Karpas-422 (cell line): Measurements from ENCODE around the gene TTC9C. TPM values are rescaled to one million over a fixed set of nuclear protein-coding genes. Genes with fewer than 3 reads are reported as not detected.
A peak's percentile ranks its signal among the peaks of the same experiment; 100 is the strongest.

Experiments used
- DNase-seq: peaks from one replicate; pipeline ENCODE4 v3.0.0-alpha.2; 2015
- H2AFZ ChIP-seq: fragments of 200-600 bp; sonication (generic); 2 replicates; pipeline ENCODE4 v1.6.1; 2014; ENCODE audit warnings: antibody characterized with exemption, low read length, mixed read lengths
- H3K27ac ChIP-seq: fragments of 200-600 bp; sonication (generic); 2 replicates; pipeline ENCODE4 v1.5.1; 2014; ENCODE audit warnings: mild to moderate bottlenecking, low read length, moderate library complexity
- H3K27me3 ChIP-seq: fragments of 200-600 bp; sonication (generic); 2 replicates; pipeline ENCODE4 v1.6.1; 2014; ENCODE audit warnings: low read length, mixed read lengths
- H3K36me3 ChIP-seq: fragments of 200-600 bp; sonication (generic); 2 replicates; pipeline ENCODE4 v1.6.1; 2014; ENCODE audit warnings: low read length, mixed read lengths; ENCODE audit not compliant: insufficient read depth
- H3K4me1 ChIP-seq: fragments of 200-600 bp; sonication (generic); 2 replicates; pipeline ENCODE4 v1.6.1; 2014; ENCODE audit warnings: mild to moderate bottlenecking, low read length, mixed read lengths
- H3K4me2 ChIP-seq: fragments of 200-600 bp; sonication (generic); 2 replicates; pipeline ENCODE4 v1.6.1; 2014; ENCODE audit warnings: low read length, low read depth, mild to moderate bottlenecking; ENCODE audit not compliant: poor library complexity, severe bottlenecking
- H3K4me3 ChIP-seq: fragments of 200-600 bp; sonication (generic); 2 replicates; pipeline ENCODE4 v1.5.1; 2014; ENCODE audit warnings: mild to moderate bottlenecking, antibody characterized with exemption, low read length, mixed read lengths
- H3K79me2 ChIP-seq: fragments of 200-600 bp; sonication (generic); 2 replicates; pipeline ENCODE4 v1.6.1; 2014; ENCODE audit warnings: mild to moderate bottlenecking, low read length, mixed read lengths
- H3K9ac ChIP-seq: fragments of 200-600 bp; sonication (generic); 2 replicates; pipeline ENCODE4 v1.6.0; 2014; ENCODE audit warnings: low read length
- H3K9me2 ChIP-seq: fragments of 200-600 bp; sonication (generic), shearing (Covaris generic); replicated peaks from 2 replicates; pipeline ENCODE4 v1.6.0; 2014; ENCODE audit warnings: mild to moderate bottlenecking, low read length, moderate library complexity; ENCODE audit not compliant: insufficient read depth
- H3K9me3 ChIP-seq: fragments of 300-700, 200-600 bp; sonication (generic); 2 replicates; pipeline ENCODE4 v1.6.1; 2014; ENCODE audit warnings: low read length, mixed read lengths
- H4K20me1 ChIP-seq: fragments of 200-600 bp; sonication (generic); 2 replicates; pipeline ENCODE4 v1.6.1; 2014; ENCODE audit warnings: mild to moderate bottlenecking, antibody characterized with exemption, low read length, low read depth; ENCODE audit not compliant: insufficient read depth
- total RNA-seq: library from RNA; depleted of rRNA; stranded (reverse); fragments of >200 nt; shearing (Covaris generic); gene quantifications from 2 replicates; pipeline ENCODE4 v1.2.3, GENCODE V29; 2014; ENCODE audit warnings: low replicate concordance

The TTC9C gene
- total RNA-seq, 1 experiment from 2014 or later: 49.2 TPM

GRCh38 chr11:62713343-62713742 is 14.9 kb upstream of the TTC9C start:
- H3K36me3 ChIP-seq: peaks cover 58% of the 10 kb centered on the region
- no peak overlapping the region for H3K27ac ChIP-seq
- H3K79me2 ChIP-seq: peaks cover 15% of the 10 kb centered on the region; the same call in 1 of the 2 replicates
- H3K9me2 ChIP-seq: no peaks in the 10 kb centered on the region
- H4K20me1 ChIP-seq: no peaks in the 10 kb centered on the region
- no peak overlapping the region for H3K4me2 ChIP-seq
- no peaks in the 10 kb centered on the region for H3K27me3 ChIP-seq
- no peak overlapping the region for H3K9ac ChIP-seq
- DNase-seq: peak; percentile 44
- no peak overlapping the region for H2AFZ ChIP-seq
- no peaks in the 10 kb centered on the region for H3K9me3 ChIP-seq
- H3K4me3 ChIP-seq: no peak overlapping the region
- H3K4me1 ChIP-seq: peaks cover 14% of the 10 kb centered on the region

- Histone ChIP-seq H3K4me3 (no peak overlapping the region), H2AFZ (no peak overlapping the region), H3K4me2 (no peak overlapping the region), H3K9me3 (no peaks in the 10 kb centered on the region), H4K20me1 (no peaks in the 10 kb centered on the region), H3K27me3 (no peaks in the 10 kb centered on the region), H3K79me2 (peaks cover 24% of the 10 kb centered on the region), H3K9me2 (no peaks in the 10 kb centered on the region), H3K27ac (no peak overlapping the region), H3K36me3 (peaks cover 72% of the 10 kb centered on the region), H3K4me1 (no peaks in the 10 kb centered on the region), H3K9ac (no peak overlapping the region)
- DNase-seq: no peak
Measured at GRCh38 chr11:62715150-62716130, 12.8 kb upstream of the TTC9C start.

- Histone ChIP-seq H3K79me2 (peaks cover 29% of the 10 kb centered on the region), H3K4me2 (no peak overlapping the region), H3K4me1 (no peaks in the 10 kb centered on the region), H3K9me3 (no peaks in the 10 kb centered on the region), H3K27me3 (no peaks in the 10 kb centered on the region), H4K20me1 (no peaks in the 10 kb centered on the region), H2AFZ (no peak overlapping the region), H3K9ac (no peak overlapping the region), H3K4me3 (no peak overlapping the region), H3K27ac (no peak overlapping the region), H3K9me2 (no peaks in the 10 kb centered on the region), H3K36me3 (peaks cover 77% of the 10 kb centered on the region)
- DNase-seq: no peak
Measured at GRCh38 chr11:62716206-62716605, 12.1 kb upstream of the TTC9C start.

- peaks cover 35% of the 10 kb centered on the region for H3K79me2 ChIP-seq
- H3K4me2 ChIP-seq: no peak overlapping the region
- no peak overlapping the region for H3K4me3 ChIP-seq
- no peaks in the 10 kb centered on the region for H3K4me1 ChIP-seq
- H3K9ac ChIP-seq: no peak overlapping the region
- H3K9me3 ChIP-seq: no peaks in the 10 kb centered on the region
- no peak for DNase-seq
- peaks cover 80% of the 10 kb centered on the region for H3K36me3 ChIP-seq
- no peak overlapping the region for H2AFZ ChIP-seq
- no peaks in the 10 kb centered on the region for H4K20me1 ChIP-seq
- no peaks in the 10 kb centered on the region for H3K9me2 ChIP-seq
- H3K27ac ChIP-seq: no peak overlapping the region
- no peaks in the 10 kb centered on the region for H3K27me3 ChIP-seq
Measured at GRCh38 chr11:62716816-62717215, 11.5 kb upstream of the TTC9C start.

GRCh38 chr11:62719302-62719978 is 8.8 kb upstream of the TTC9C start:
- H3K79me2 ChIP-seq: peaks cover 62% of the 10 kb centered on the region
- no peak overlapping the region for H3K9ac ChIP-seq
- H3K4me3 ChIP-seq: no peak overlapping the region
- peaks cover 84% of the 10 kb centered on the region for H3K36me3 ChIP-seq
- H3K27me3 ChIP-seq: no peaks in the 10 kb centered on the region
- H3K4me1 ChIP-seq: peaks cover 5% of the 10 kb centered on the region
- no peak for DNase-seq
- no peaks in the 10 kb centered on the region for H3K9me3 ChIP-seq
- no peaks in the 10 kb centered on the region for H3K9me2 ChIP-seq
- no peak overlapping the region for H3K27ac ChIP-seq
- H3K4me2 ChIP-seq: no peak overlapping the region
- H2AFZ ChIP-seq: no peak overlapping the region
- 0 out of 2 replicates have a peak, but pooled peaks cover 4% of the 10 kb centered on the region for H4K20me1 ChIP-seq

- no peak overlapping the region for H3K27ac ChIP-seq
- H4K20me1 ChIP-seq: peaks cover 25% of the 10 kb centered on the region
- H2AFZ ChIP-seq: no peak overlapping the region
- H3K9me2 ChIP-seq: no peaks in the 10 kb centered on the region
- H3K79me2 ChIP-seq: peaks cover 74% of the 10 kb centered on the region
- H3K4me3 ChIP-seq: no peak overlapping the region
- H3K27me3 ChIP-seq: no peaks in the 10 kb centered on the region
- no peak overlapping the region for H3K4me2 ChIP-seq
- peaks cover 77% of the 10 kb centered on the region for H3K36me3 ChIP-seq
- peaks cover 17% of the 10 kb centered on the region for H3K4me1 ChIP-seq
- DNase-seq: no peak
- H3K9ac ChIP-seq: no peak overlapping the region
- no peaks in the 10 kb centered on the region for H3K9me3 ChIP-seq
Measured at GRCh38 chr11:62721994-62722393, 6.3 kb upstream of the TTC9C start.

GRCh38 chr11:62724171-62724570 is 4.1 kb upstream of the TTC9C start:
- Histone ChIP-seq H3K4me2 (peak overlapping the region; percentile 89), H3K27ac (0 out of 2 replicates have a peak overlapping the region, but pooled peaks have one; percentile 94), H4K20me1 (peaks cover 25% of the 10 kb centered on the region), H2AFZ (no peak overlapping the region), H3K27me3 (no peaks in the 10 kb centered on the region), H3K79me2 (peaks cover 78% of the 10 kb centered on the region), H3K4me3 (peak overlapping the region; percentile 89; the same call in 1 of the 2 replicates), H3K9me2 (no peaks in the 10 kb centered on the region), H3K36me3 (peaks cover 62% of the 10 kb centered on the region), H3K9ac (peak overlapping the region; percentile 16; the same call in 1 of the 2 replicates), H3K9me3 (no peaks in the 10 kb centered on the region), H3K4me1 (peaks cover 17% of the 10 kb centered on the region)
- no peak for DNase-seq

GRCh38 chr11:62725646-62726045 is 2.6 kb upstream of the TTC9C start:
- Histone ChIP-seq H3K9me3 (no peaks in the 10 kb centered on the region), H3K4me3 (peak overlapping the region; percentile 89), H4K20me1 (peaks cover 25% of the 10 kb centered on the region), H3K27me3 (no peaks in the 10 kb centered on the region), H3K4me1 (peaks cover 27% of the 10 kb centered on the region), H3K9me2 (no peaks in the 10 kb centered on the region), H3K79me2 (peaks cover 80% of the 10 kb centered on the region), H3K27ac (peak overlapping the region; percentile 94), H2AFZ (no peak overlapping the region), H3K9ac (peak overlapping the region; percentile 90), H3K36me3 (peaks cover 51% of the 10 kb centered on the region), H3K4me2 (peak overlapping the region; percentile 89)
- no peak for DNase-seq
